Tibial nerve (tissue), 4 donors: ENCODE results near the gene PSMD13. TPM values are rescaled to one million over a fixed set of nuclear protein-coding genes. Genes with fewer than 3 reads are reported as not detected.

Experiments
- DNase-seq, 2 donors: peaks; one replicate each; pipeline ENCODE4 v3.0.0-alpha.2; 2019; ENCODE audit warnings: low spot score in 2 of 2
- H3K27ac ChIP-seq, 4 donors: fragments of 200-600 bp; sonication (generic) in 3 of 4; one replicate each; pipeline ENCODE4 v1.5.1; 2017 to 2019; ENCODE audit warnings: mild to moderate bottlenecking in 1 of 4
- H3K27me3 ChIP-seq, 2 donors: fragments of 200-600 bp; sonication (generic) in 1 of 2; one replicate each; pipeline versions ENCODE4 v1.5.1 to v1.6.0; 2017 to 2019
- H3K36me3 ChIP-seq, 3 donors: fragments of 200-600 bp; sonication (generic); one replicate each; pipeline ENCODE4 v1.5.1; 2018 to 2019
- H3K4me1 ChIP-seq, 4 donors: fragments of 200-600 bp; sonication (generic) in 3 of 4; one replicate each; pipeline ENCODE4 v1.5.1; 2017 to 2019
- H3K4me3 ChIP-seq, 4 donors: fragments of 200-600 bp; sonication (generic) in 3 of 4; one replicate each; pipeline ENCODE4 v1.5.1; 2017 to 2019; ENCODE audit warnings: mild to moderate bottlenecking in 1 of 4, moderate library complexity in 1 of 4
- H3K9me3 ChIP-seq, 4 donors: fragments of 200-600 bp; sonication (generic) in 3 of 4; one replicate each; pipeline ENCODE4 v1.5.1; 2017 to 2019
- EP300 ChIP-seq, 2 donors: sonication (generic); formaldehyde crosslinking; IDR thresholded peaks; one replicate each; pipeline ENCODE4 v1.6.1; 2017; ENCODE audit warnings: antibody characterized with exemption in 2 of 2, mild to moderate bottlenecking in 1 of 2
- POLR2A ChIP-seq, 2 donors: fragments of 450-650 bp; IDR thresholded peaks; one replicate each; pipeline ENCODE4 v1.6.1; 2017; ENCODE audit warnings: antibody characterized with exemption in 2 of 2, mild to moderate bottlenecking in 2 of 2, moderate library complexity in 2 of 2
- WGBS, 2 donors: methylation state at CpG; one replicate each; pipeline ENCODE4 v1.1.5; 2018; 5-methylcytosine and 5-hydroxymethylcytosine counted together
- total RNA-seq, 4 donors: library from RNA; depleted of rRNA; stranded (reverse); fragments of >200 nt; gene quantifications; one replicate each; pipeline ENCODE4 v1.1.0, GENCODE V29; 2016
- TF ChIP-seq, protein P1 (sequence below), 5 experiments: fragments of 200-600 bp in 3 of 5; fragments of 450-650 bp in 2 of 5; sonication (generic) in 3 of 5; IDR thresholded peaks; one replicate each; pipeline ENCODE4 v1.5.1; 2016 to 2019; ENCODE audit warnings: antibody characterized with exemption in 5 of 5, mild to moderate bottlenecking in 3 of 5, moderate library complexity in 2 of 5

Gene PSMD13
- total RNA-seq, 4 donors from 2014 or later = 72.0 to 136 (median 120) TPM

GRCh38 chr11:249062-249461 is 12.3 kb downstream of the PSMD13 start:
- Histone ChIP-seq H3K4me3 (no peak overlapping the region), H3K4me1 (peaks cover 0 to 9% (median 0%) of the 10 kb centered on the region in 4 donors), H3K27ac (no peak overlapping the region), H3K9me3 (no peaks in the 10 kb centered on the region), H3K36me3 (peaks cover 0 to 97% (median 47%) of the 10 kb centered on the region in 3 donors), H3K27me3 (no peaks in the 10 kb centered on the region)
- WGBS, 2 donors = 76 to 81% methylated on average over 8 of the region's 8 CpGs
- DNase-seq = no peak
- TF ChIP-seq, protein P1, sequence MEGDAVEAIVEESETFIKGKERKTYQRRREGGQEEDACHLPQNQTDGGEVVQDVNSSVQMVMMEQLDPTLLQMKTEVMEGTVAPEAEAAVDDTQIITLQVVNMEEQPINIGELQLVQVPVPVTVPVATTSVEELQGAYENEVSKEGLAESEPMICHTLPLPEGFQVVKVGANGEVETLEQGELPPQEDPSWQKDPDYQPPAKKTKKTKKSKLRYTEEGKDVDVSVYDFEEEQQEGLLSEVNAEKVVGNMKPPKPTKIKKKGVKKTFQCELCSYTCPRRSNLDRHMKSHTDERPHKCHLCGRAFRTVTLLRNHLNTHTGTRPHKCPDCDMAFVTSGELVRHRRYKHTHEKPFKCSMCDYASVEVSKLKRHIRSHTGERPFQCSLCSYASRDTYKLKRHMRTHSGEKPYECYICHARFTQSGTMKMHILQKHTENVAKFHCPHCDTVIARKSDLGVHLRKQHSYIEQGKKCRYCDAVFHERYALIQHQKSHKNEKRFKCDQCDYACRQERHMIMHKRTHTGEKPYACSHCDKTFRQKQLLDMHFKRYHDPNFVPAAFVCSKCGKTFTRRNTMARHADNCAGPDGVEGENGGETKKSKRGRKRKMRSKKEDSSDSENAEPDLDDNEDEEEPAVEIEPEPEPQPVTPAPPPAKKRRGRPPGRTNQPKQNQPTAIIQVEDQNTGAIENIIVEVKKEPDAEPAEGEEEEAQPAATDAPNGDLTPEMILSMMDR (IDR thresholded peaks at IDR 0.05) = no peak
- no peak for TF ChIP-seq EP300 (IDR thresholded peaks at IDR 0.05)
- TF ChIP-seq POLR2A (IDR thresholded peaks at IDR 0.05) = no peak

- Histone ChIP-seq H3K27me3 (no peaks in the 10 kb centered on the region), H3K9me3 (no peaks in the 10 kb centered on the region), H3K36me3 (peaks cover 0 to 85% (median 47%) of the 10 kb centered on the region in 3 donors), H3K27ac (no peak overlapping the region), H3K4me3 (no peak overlapping the region), H3K4me1 (peaks cover 0 to 9% (median 0%) of the 10 kb centered on the region in 4 donors)
- no peak for DNase-seq
- 86 to 87% methylated on average over 5 of the region's 5 CpGs for WGBS, 2 donors
- no peak for TF ChIP-seq EP300 (IDR thresholded peaks at IDR 0.05)
- TF ChIP-seq POLR2A (IDR thresholded peaks at IDR 0.05) = no peak
- TF ChIP-seq, protein P1 (IDR thresholded peaks at IDR 0.05) = no peak
Observed at GRCh38 chr11:250274-250673, 13.5 kb downstream of the PSMD13 start.

GRCh38 chr11:250740-251299 is 14.0 kb downstream of the PSMD13 start:
- peak; percentile 52 to 70 for DNase-seq
- WGBS, 2 donors = 70 to 71% methylated on average over 10 of the region's 10 CpGs
- Histone ChIP-seq H3K4me1 (peaks cover 0 to 9% (median 0%) of the 10 kb centered on the region in 4 donors), H3K27ac (no peak overlapping the region), H3K36me3 (peaks cover 0 to 81% (median 45%) of the 10 kb centered on the region in 3 donors), H3K27me3 (no peaks in the 10 kb centered on the region), H3K4me3 (no peak overlapping the region), H3K9me3 (no peaks in the 10 kb centered on the region)
- TF ChIP-seq, protein P1 (IDR thresholded peaks at IDR 0.05) = peak; percentile 48 to 70 (median 62)
- no peak for TF ChIP-seq POLR2A (IDR thresholded peaks at IDR 0.05)
- peak in 1 of 2 donors; percentile 15 for TF ChIP-seq EP300 (IDR thresholded peaks at IDR 0.05)

GRCh38 chr11:251550-251949 is 14.8 kb downstream of the PSMD13 start:
- H3K36me3 ChIP-seq = peaks cover 0 to 74% (median 38%) of the 10 kb centered on the region in 3 donors
- peaks cover 0 to 9% (median 0%) of the 10 kb centered on the region in 4 donors for H3K4me1 ChIP-seq
- H3K4me3 ChIP-seq = no peak overlapping the region
- 70 to 77% methylated on average over 10 of the region's 10 CpGs for WGBS, 2 donors
- no peak for TF ChIP-seq POLR2A (IDR thresholded peaks at IDR 0.05)
- TF ChIP-seq, protein P1 (IDR thresholded peaks at IDR 0.05) = no peak
- TF ChIP-seq EP300 (IDR thresholded peaks at IDR 0.05) = no peak
- H3K27ac ChIP-seq = no peak overlapping the region
- no peaks in the 10 kb centered on the region for H3K9me3 ChIP-seq
- no peaks in the 10 kb centered on the region for H3K27me3 ChIP-seq
- DNase-seq = no peak

GRCh38 chr11:252666-253065 is 15.9 kb downstream of the PSMD13 start:
- Histone ChIP-seq H3K4me3 (no peak overlapping the region), H3K9me3 (no peaks in the 10 kb centered on the region), H3K36me3 (peaks cover 0 to 62% (median 29%) of the 10 kb centered on the region in 3 donors), H3K4me1 (peaks cover 0 to 9% (median 0%) of the 10 kb centered on the region in 4 donors), H3K27ac (no peak overlapping the region), H3K27me3 (no peaks in the 10 kb centered on the region)
- 83 to 85% methylated on average over 8 of the region's 8 CpGs for WGBS, 2 donors
- no peak for DNase-seq
- TF ChIP-seq EP300 (IDR thresholded peaks at IDR 0.05) (no peak), POLR2A (IDR thresholded peaks at IDR 0.05) (no peak)
- TF ChIP-seq, protein P1 (IDR thresholded peaks at IDR 0.05) = no peak
